GM20431 (cell line): ENCODE data around the gene STK26.
"Not testable (repeated sequence)": the region's sequence is repeated elsewhere in the genome, so short reads cannot be mapped to it uniquely, and the experiment has no call there.

Experiments used
- in situ Hi-C: fragments of 300-500 bp; cut with MseI, MboI; formaldehyde crosslinking; loops from one replicate; pipeline ENCODE4 v1.15.0; 2020; ENCODE audit warnings: low sequenced_read_pairs; ENCODE audit not compliant: unreplicated experiment

Gene STK26

GRCh38 chrX:132090403-132091159, 67.5 kb downstream of the STK26 start:
- in situ Hi-C loops: no loop called here

GRCh38 chrX:132092439-132093065, 69.5 kb downstream of the STK26 start:
- in situ Hi-C loops: no loop called here

GRCh38 chrX:132093239-132093860, 70.2 kb downstream of the STK26 start:
- in situ Hi-C loops: no loop called here

- in situ Hi-C loops: no loop called here
These were observed 71.1 kb downstream of the STK26 start for GRCh38 chrX:132094164-132094563.

GRCh38 chrX:132098704-132099103, 75.6 kb downstream of the STK26 start:
- in situ Hi-C loops: not testable (repeated sequence)

- in situ Hi-C loops: no loop called here
These were observed 78.1 kb downstream of the STK26 start for GRCh38 chrX:132101206-132101605.

- in situ Hi-C loops: no loop called here
These were observed 78.7 kb downstream of the STK26 start for GRCh38 chrX:132101799-132102198.

GRCh38 chrX:132107291-132107690, 84.2 kb downstream of the STK26 start:
- in situ Hi-C loops: no loop called here

GRCh38 chrX:132114607-132115006, 91.5 kb downstream of the STK26 start:
- in situ Hi-C loops: no loop called here

- in situ Hi-C loops: no loop called here
These were observed 92.7 kb downstream of the STK26 start for GRCh38 chrX:132115792-132116191.

GRCh38 chrX:132118358-132118757, 95.3 kb downstream of the STK26 start:
- in situ Hi-C loops: no loop called here

- in situ Hi-C loops: no loop called here
These were observed 96.2 kb downstream of the STK26 start for GRCh38 chrX:132119283-132119682.

GRCh38 chrX:132119821-132120515, 96.9 kb downstream of the STK26 start:
- in situ Hi-C loops: no loop called here

GRCh38 chrX:132120913-132121312, 97.8 kb downstream of the STK26 start:
- in situ Hi-C loops: no loop called here
